CD8-positive, alpha-beta memory T cell (primary cell): ENCODE data around the gene HNMT. TPM values are rescaled to one million over a fixed set of nuclear protein-coding genes. Genes with fewer than 3 reads are reported as not detected.
"Not testable (repeated sequence)": the region's sequence is repeated elsewhere in the genome, so short reads cannot be mapped to it uniquely, and the experiment has no call there.

Experiments
- CTCF ChIA-PET: fragments of 350-600 bp; sonication (Branson Sonifier 250); formaldehyde crosslinking; loops from one replicate; lab custom pipeline; 2021; ENCODE audit warnings: antibody characterized with exemption; lab: Charles Lee
- POLR2A ChIA-PET: fragments of 350-600 bp; sonication (Branson Sonifier 250); formaldehyde crosslinking; loops from one replicate; lab custom pipeline; 2021; ENCODE audit warnings: antibody characterized with exemption; lab: Charles Lee
- DNase-seq, 5 donors: peaks; one replicate each; pipeline versions ENCODE4 v3.0.0 to v3.0.0-alpha.2; 2020 to 2022; ENCODE audit warnings: mixed read lengths in 1 of 5
- H3K27ac ChIP-seq: one replicate; pipeline ENCODE4 v1.7.0; 2013; ENCODE audit warnings: low read depth, mild to moderate bottlenecking, low read length, moderate library complexity
- H3K27me3 ChIP-seq: 2 replicates; pipeline ENCODE4 v1.7.0; 2013; ENCODE audit warnings: low read length, mild to moderate bottlenecking; ENCODE audit not compliant: insufficient read depth, poor library complexity, severe bottlenecking
- H3K36me3 ChIP-seq: 2 replicates; pipeline ENCODE4 v1.7.0; 2013; ENCODE audit warnings: mild to moderate bottlenecking, low read length, moderate library complexity; ENCODE audit not compliant: insufficient read depth
- H3K4me1 ChIP-seq: 2 replicates; pipeline ENCODE4 v1.7.0; 2013; ENCODE audit warnings: mild to moderate bottlenecking, low read length, moderate library complexity; ENCODE audit not compliant: insufficient read depth
- H3K4me3 ChIP-seq: 2 replicates; pipeline ENCODE4 v1.7.0; 2013; ENCODE audit warnings: mild to moderate bottlenecking, low read length
- H3K9me3 ChIP-seq: 2 replicates; pipeline ENCODE4 v1.7.0; 2013; ENCODE audit warnings: mild to moderate bottlenecking, low read length
- H3K27ac Mint-ChIP-seq, 8 donors: one replicate each; pipeline ENCODE4 v1.8.0; 2020 to 2021; ENCODE audit warnings: mixed read lengths in 8 of 8, mild to moderate bottlenecking in 6 of 8, inconsistent platforms in 3 of 8, moderate library complexity in 3 of 8
- H3K27me3 Mint-ChIP-seq, 2 donors: one replicate each; pipeline ENCODE4 v1.8.0; 2020 to 2021; ENCODE audit warnings: mixed read lengths in 2 of 2, mild to moderate bottlenecking in 1 of 2, moderate library complexity in 1 of 2
- H3K36me3 Mint-ChIP-seq, 3 donors: one replicate each; pipeline ENCODE4 v1.8.0; 2020 to 2021; ENCODE audit warnings: mixed read lengths in 3 of 3, inconsistent platforms in 1 of 3, mild to moderate bottlenecking in 1 of 3
- H3K4me1 Mint-ChIP-seq, 3 donors: one replicate each; pipeline ENCODE4 v1.8.0; 2020 to 2021; ENCODE audit warnings: mixed read lengths in 3 of 3, inconsistent platforms in 1 of 3, mild to moderate bottlenecking in 1 of 3
- H3K4me3 Mint-ChIP-seq, 7 donors: one replicate each; pipeline ENCODE4 v1.8.0; 2020 to 2021; ENCODE audit warnings: mixed read lengths in 7 of 7, mild to moderate bottlenecking in 6 of 7, moderate library complexity in 4 of 7, inconsistent platforms in 2 of 7
- H3K9me3 Mint-ChIP-seq, 5 donors: one replicate each; pipeline ENCODE4 v1.8.0; 2020 to 2022; ENCODE audit warnings: mixed read lengths in 5 of 5, mild to moderate bottlenecking in 3 of 5, moderate library complexity in 2 of 5, inconsistent platforms in 1 of 5
- polyA plus RNA-seq: library from polyadenylated mRNA; unstranded; fragments of 300-500 nt; fragmentation: Illumina TruSeq; gene quantifications from one replicate; pipeline ENCODE4 v1.2.3, GENCODE V29; 2021
- total RNA-seq, 2 experiments: library from RNA; stranded (reverse); gene quantifications; one replicate each; pipeline ENCODE4 v1.2.3, GENCODE V29; 2021

The HNMT gene
- total and polyA plus RNA-seq, 3 experiments from 2014 or later = 0.61 to 0.78 TPM; not detected in 1

GRCh38 chr2:137969876-137970275 lies 5.6 kb downstream of the HNMT start:
- H3K9me3 Mint-ChIP-seq = no peaks in the 10 kb centered on the region
- Histone ChIP-seq H3K4me3 (no peak overlapping the region), H3K36me3 (no peaks in the 10 kb centered on the region), H3K9me3 (no peaks in the 10 kb centered on the region), H3K4me1 (no peaks in the 10 kb centered on the region), H3K27ac (no peak overlapping the region), H3K27me3 (no peaks in the 10 kb centered on the region)
- H3K27ac Mint-ChIP-seq = no peak overlapping the region
- H3K4me3 Mint-ChIP-seq = no peak overlapping the region
- no peaks in the 10 kb centered on the region for H3K36me3 Mint-ChIP-seq
- CTCF ChIA-PET = no interaction called here
- no peak for DNase-seq
- H3K27me3 Mint-ChIP-seq = no peaks in the 10 kb centered on the region
- POLR2A ChIA-PET = no interaction called here
- H3K4me1 Mint-ChIP-seq = no peaks in the 10 kb centered on the region

- DNase-seq, H3K9me3 ChIP-seq, H3K36me3 Mint-ChIP-seq, H3K27ac Mint-ChIP-seq, POLR2A ChIA-PET, H3K4me1 Mint-ChIP-seq, H3K4me3 Mint-ChIP-seq, H3K27ac ChIP-seq, H3K36me3 ChIP-seq, H3K4me1 ChIP-seq, H3K27me3 ChIP-seq, H3K4me3 ChIP-seq, H3K9me3 Mint-ChIP-seq, H3K27me3 Mint-ChIP-seq: not testable (repeated sequence)
- CTCF ChIA-PET = interaction anchor here (0.6 kb wide), 1 partner anchor 20 kb away, joined by 3 read pairs; no protein-coding TSS in a partner anchor
Observed at GRCh38 chr2:137971259-137971658, 7.0 kb downstream of the HNMT start.

- no peaks in the 10 kb centered on the region for H3K4me1 ChIP-seq
- no peaks in the 10 kb centered on the region for H3K27me3 ChIP-seq
- Mint-ChIP-seq H3K9me3 (no peaks in the 10 kb centered on the region), H3K27ac (no peak overlapping the region), H3K4me3 (no peak overlapping the region), H3K36me3 (no peaks in the 10 kb centered on the region), H3K4me1 (no peaks in the 10 kb centered on the region), H3K27me3 (no peaks in the 10 kb centered on the region)
- H3K36me3 ChIP-seq = no peaks in the 10 kb centered on the region
- no peak for DNase-seq
- H3K9me3 ChIP-seq = no peaks in the 10 kb centered on the region
- POLR2A ChIA-PET = interaction anchor here (0.6 kb wide), 1 partner anchor 13 kb away, joined by 9 read pairs; no protein-coding TSS in a partner anchor
- no peak overlapping the region for H3K4me3 ChIP-seq
- no peak overlapping the region for H3K27ac ChIP-seq
- CTCF ChIA-PET = interaction anchor here (1.6 kb wide), 1 partner anchor 9 kb away, joined by 3 read pairs; the partner anchor contains the start of gene HNMT
Observed at GRCh38 chr2:137973280-137973679, 9.0 kb downstream of the HNMT start.

- H3K36me3 Mint-ChIP-seq = no peaks in the 10 kb centered on the region
- no peaks in the 10 kb centered on the region for H3K27me3 Mint-ChIP-seq
- Histone ChIP-seq H3K4me1 (no peaks in the 10 kb centered on the region), H3K9me3 (no peaks in the 10 kb centered on the region), H3K27ac (no peak overlapping the region), H3K36me3 (no peaks in the 10 kb centered on the region), H3K4me3 (no peak overlapping the region), H3K27me3 (no peaks in the 10 kb centered on the region)
- H3K4me1 Mint-ChIP-seq = no peaks in the 10 kb centered on the region
- H3K9me3 Mint-ChIP-seq = no peaks in the 10 kb centered on the region
- no peak for DNase-seq
- no peak overlapping the region for H3K4me3 Mint-ChIP-seq
- POLR2A ChIA-PET = no interaction called here
- CTCF ChIA-PET = no interaction called here
- no peak overlapping the region for H3K27ac Mint-ChIP-seq
Observed at GRCh38 chr2:137975280-137976271, 11.3 kb downstream of the HNMT start.

- Mint-ChIP-seq H3K27ac (no peak overlapping the region), H3K4me3 (no peak overlapping the region), H3K9me3 (no peaks in the 10 kb centered on the region), H3K27me3 (no peaks in the 10 kb centered on the region), H3K4me1 (no peaks in the 10 kb centered on the region), H3K36me3 (no peaks in the 10 kb centered on the region)
- Histone ChIP-seq H3K9me3 (no peaks in the 10 kb centered on the region), H3K36me3 (no peaks in the 10 kb centered on the region), H3K27me3 (no peaks in the 10 kb centered on the region), H3K4me1 (no peaks in the 10 kb centered on the region), H3K27ac (no peak overlapping the region), H3K4me3 (no peak overlapping the region)
- ChIA-PET POLR2A (no interaction called here), CTCF (no interaction called here)
- no peak for DNase-seq
Observed at GRCh38 chr2:137976274-137976673, 12.0 kb downstream of the HNMT start.

GRCh38 chr2:137977790-137978189 lies 13.5 kb downstream of the HNMT start:
- DNase-seq = no peak

GRCh38 chr2:137980459-137980858 lies 16.2 kb downstream of the HNMT start:
- ChIA-PET CTCF (no interaction called here), POLR2A (no interaction called here)
- Mint-ChIP-seq H3K27ac (no peak overlapping the region), H3K4me1 (no peaks in the 10 kb centered on the region), H3K9me3 (no peaks in the 10 kb centered on the region), H3K4me3 (no peak overlapping the region), H3K36me3 (no peaks in the 10 kb centered on the region), H3K27me3 (no peaks in the 10 kb centered on the region)
- Histone ChIP-seq H3K9me3 (no peaks in the 10 kb centered on the region), H3K36me3 (no peaks in the 10 kb centered on the region), H3K4me3 (no peak overlapping the region), H3K27me3 (no peaks in the 10 kb centered on the region), H3K4me1 (no peaks in the 10 kb centered on the region), H3K27ac (no peak overlapping the region)
- no peak for DNase-seq

More at GRCh38 chr2:137977790-137978189, 13.5 kb downstream of the HNMT start:
- no peak overlapping the region for H3K27ac Mint-ChIP-seq
- H3K9me3 ChIP-seq = no peaks in the 10 kb centered on the region
- no peaks in the 10 kb centered on the region for H3K36me3 Mint-ChIP-seq
- H3K36me3 ChIP-seq = no peaks in the 10 kb centered on the region
- no peak overlapping the region for H3K4me3 ChIP-seq
- H3K27me3 ChIP-seq = no peaks in the 10 kb centered on the region
- ChIA-PET CTCF (no interaction called here), POLR2A (no interaction called here)
- H3K9me3 Mint-ChIP-seq = no peaks in the 10 kb centered on the region
- H3K4me3 Mint-ChIP-seq = no peak overlapping the region
- H3K4me1 ChIP-seq = no peaks in the 10 kb centered on the region
- H3K4me1 Mint-ChIP-seq = no peaks in the 10 kb centered on the region
- H3K27me3 Mint-ChIP-seq = no peaks in the 10 kb centered on the region
- H3K27ac ChIP-seq = no peak overlapping the region

- Histone ChIP-seq H3K4me1 (no peaks in the 10 kb centered on the region), H3K27ac (no peak overlapping the region), H3K9me3 (no peaks in the 10 kb centered on the region), H3K36me3 (no peaks in the 10 kb centered on the region), H3K27me3 (no peaks in the 10 kb centered on the region), H3K4me3 (no peak overlapping the region)
- no peaks in the 10 kb centered on the region for H3K36me3 Mint-ChIP-seq
- ChIA-PET CTCF (no interaction called here), POLR2A (no interaction called here)
- H3K4me3 Mint-ChIP-seq = no peak overlapping the region
- no peaks in the 10 kb centered on the region for H3K4me1 Mint-ChIP-seq
- no peak for DNase-seq
- no peaks in the 10 kb centered on the region for H3K27me3 Mint-ChIP-seq
- H3K9me3 Mint-ChIP-seq = no peaks in the 10 kb centered on the region
- no peak overlapping the region for H3K27ac Mint-ChIP-seq
Observed at GRCh38 chr2:137981112-137981656, 16.9 kb downstream of the HNMT start.
